Mesendoderm (in vitro differentiated cells): Measurements from ENCODE around the gene TRPM1.
A peak's percentile ranks its signal among the peaks of the same experiment; 100 is the strongest.

ENCODE experiments used
- DNase-seq: peaks from one replicate; pipeline ENCODE4 v3.0.0; 2013
- H2AK5ac ChIP-seq: 2 replicates; pipeline ENCODE4 v1.6.1; 2013; ENCODE audit warnings: low read length, inconsistent platforms
- H2BK120ac ChIP-seq: 2 replicates; pipeline ENCODE4 v1.6.1; 2013; ENCODE audit warnings: low read depth, mild to moderate bottlenecking, low read length, moderate library complexity, mixed read lengths
- H2BK15ac ChIP-seq: replicated peaks from 2 replicates; pipeline ENCODE4 v1.6.1; 2013; ENCODE audit warnings: low read depth, mild to moderate bottlenecking, moderate library complexity
- H2BK5ac ChIP-seq: 2 replicates; pipeline ENCODE4 v1.6.1; 2013; ENCODE audit warnings: low read length, inconsistent platforms
- H3K18ac ChIP-seq: 2 replicates; pipeline ENCODE4 v1.6.1; 2013; ENCODE audit warnings: mild to moderate bottlenecking, low read length, mixed read lengths
- H3K23ac ChIP-seq: one replicate; pipeline ENCODE4 v1.6.1; 2013; ENCODE audit warnings: low read length
- H3K27ac ChIP-seq: 2 replicates; pipeline ENCODE4 v1.5.1; 2013; ENCODE audit warnings: low read depth, mild to moderate bottlenecking, inconsistent platforms, low read length, moderate library complexity
- H3K27me3 ChIP-seq: 2 replicates; pipeline ENCODE4 v1.6.1; 2013; ENCODE audit warnings: low read length, control low read depth, mild to moderate bottlenecking, inconsistent platforms; ENCODE audit not compliant: insufficient read depth, poor library complexity
- H3K36me3 ChIP-seq: 2 replicates; pipeline ENCODE4 v1.6.1; 2013; ENCODE audit warnings: low read length, inconsistent platforms; ENCODE audit not compliant: control insufficient read depth, insufficient read depth
- H3K4ac ChIP-seq: one replicate; pipeline ENCODE4 v1.6.1; 2013; ENCODE audit warnings: low read depth, mild to moderate bottlenecking, low read length, moderate library complexity
- H3K4me1 ChIP-seq: 2 replicates; pipeline ENCODE4 v1.6.1; 2013; ENCODE audit warnings: low read depth, low read length, inconsistent platforms; ENCODE audit not compliant: control insufficient read depth
- H3K4me2 ChIP-seq: 2 replicates; pipeline ENCODE4 v1.6.1; 2013; ENCODE audit warnings: low read length
- H3K4me3 ChIP-seq: 2 replicates; pipeline ENCODE4 v1.5.1; 2013; ENCODE audit warnings: mild to moderate bottlenecking, low read length
- H3K56ac ChIP-seq: one replicate; pipeline ENCODE4 v1.6.1; 2013; ENCODE audit warnings: low read length
- H3K79me1 ChIP-seq: 2 replicates; pipeline ENCODE4 v1.6.1; 2013; ENCODE audit warnings: low read length, inconsistent platforms
- H3K79me2 ChIP-seq: 2 replicates; pipeline ENCODE4 v1.6.1; 2013; ENCODE audit warnings: mild to moderate bottlenecking, low read length; ENCODE audit not compliant: control insufficient read depth, insufficient read depth
- H3K9ac ChIP-seq: 2 replicates; pipeline ENCODE4 v1.6.1; 2013; ENCODE audit warnings: low read length, inconsistent platforms
- H4K5ac ChIP-seq: one replicate; pipeline ENCODE4 v1.6.1; 2013; ENCODE audit warnings: low read length
- H4K8ac ChIP-seq: one replicate; pipeline ENCODE4 v1.6.1; 2013; ENCODE audit warnings: low read depth, mild to moderate bottlenecking, control low read depth, low read length, moderate library complexity
- WGBS: extraction: QIAGEN DNeasy Blood & Tissue Kit; methylation state at CpG from one replicate; pipeline ENCODE4 v1.1.7; 2013; ENCODE audit warnings: low lambda C conversion rate, missing lambda C conversion rate; ENCODE audit not compliant: insufficient coverage; ENCODE audit errors: extremely low coverage; 5-methylcytosine and 5-hydroxymethylcytosine counted together

TRPM1 gene

GRCh38 chr15:30991255-30992235 lies 110.0 kb downstream of the TRPM1 start, which contains the start of gene MTMR10:
Gene MTMR10 (minus strand): TSS chr15:30991628. CDS start chr15:30991506, 122 bp downstream.
- peaks cover 4% of the 10 kb centered on the region for H3K79me2 ChIP-seq
- no CpG with 5 or more reads among the region's 114 CpGs for WGBS
- H3K4me1 ChIP-seq, result no peaks in the 10 kb centered on the region
- peak within 1 kb of the TSS; percentile 87 for H3K4ac ChIP-seq
- DNase-seq, result peak; percentile 88
- H4K8ac ChIP-seq, result no peak within 1 kb of the TSS
- H3K18ac ChIP-seq, result peak within 1 kb of the TSS; percentile 91
- peak within 1 kb of the TSS; percentile 97 for H3K27ac ChIP-seq
- H2BK15ac ChIP-seq, result no peak within 1 kb of the TSS
- H3K9ac ChIP-seq, result peak within 1 kb of the TSS; percentile 84
- no peak within 1 kb of the TSS for H4K5ac ChIP-seq
- peak within 1 kb of the TSS; percentile 83 for H3K4me3 ChIP-seq
- H3K23ac ChIP-seq, result no peak within 1 kb of the TSS
- no peak within 1 kb of the TSS for H2BK120ac ChIP-seq
- H3K79me1 ChIP-seq, result peaks cover 6% of the 10 kb centered on the region
- H3K4me2 ChIP-seq, result peak within 1 kb of the TSS; percentile 76
- no peak within 1 kb of the TSS for H2AK5ac ChIP-seq
- peak within 1 kb of the TSS; percentile 63 for H2BK5ac ChIP-seq
- peak within 1 kb of the TSS; percentile 94 for H3K56ac ChIP-seq
- H3K27me3 ChIP-seq, result no peaks in the 10 kb centered on the region
- no peaks in the 10 kb centered on the region for H3K36me3 ChIP-seq

GRCh38 chr15:30990446-30991254 lies 110.9 kb downstream of the TRPM1 start:
- H3K4me3 ChIP-seq, result peak overlapping the region; percentile 83
- peak overlapping the region; percentile 76 for H3K4me2 ChIP-seq
- H3K36me3 ChIP-seq, result no peaks in the 10 kb centered on the region
- H2AK5ac ChIP-seq, result no peak overlapping the region
- H2BK5ac ChIP-seq, result no peak overlapping the region
- H2BK120ac ChIP-seq, result no peak overlapping the region
- no peaks in the 10 kb centered on the region for H3K27me3 ChIP-seq
- H3K56ac ChIP-seq, result peak overlapping the region; percentile 94
- no peak overlapping the region for H4K8ac ChIP-seq
- H3K23ac ChIP-seq, result no peak overlapping the region
- H4K5ac ChIP-seq, result no peak overlapping the region
- no CpG with 5 or more reads among the region's 24 CpGs for WGBS
- peak overlapping the region; percentile 91 for H3K18ac ChIP-seq
- peaks cover 6% of the 10 kb centered on the region for H3K79me1 ChIP-seq
- peak overlapping the region; percentile 97 for H3K27ac ChIP-seq
- H2BK15ac ChIP-seq, result no peak overlapping the region
- H3K4ac ChIP-seq, result peak overlapping the region; percentile 87
- DNase-seq, result no peak
- H3K9ac ChIP-seq, result peak overlapping the region; percentile 84
- no peaks in the 10 kb centered on the region for H3K4me1 ChIP-seq
- peaks cover 4% of the 10 kb centered on the region for H3K79me2 ChIP-seq

GRCh38 chr15:30990036-30990435 lies 111.5 kb downstream of the TRPM1 start:
- no peak overlapping the region for H2AK5ac ChIP-seq
- H3K18ac ChIP-seq, result no peak overlapping the region
- no peak overlapping the region for H3K4me3 ChIP-seq
- no peak overlapping the region for H2BK120ac ChIP-seq
- H3K79me2 ChIP-seq, result peaks cover 4% of the 10 kb centered on the region
- no peak overlapping the region for H4K5ac ChIP-seq
- no peak overlapping the region for H3K27ac ChIP-seq
- peak overlapping the region; percentile 27 for H3K56ac ChIP-seq
- H3K4me2 ChIP-seq, result peak overlapping the region; percentile 5
- H3K23ac ChIP-seq, result no peak overlapping the region
- DNase-seq, result peak; percentile 13
- no peak overlapping the region for H3K4ac ChIP-seq
- no peaks in the 10 kb centered on the region for H3K27me3 ChIP-seq
- peaks cover 6% of the 10 kb centered on the region for H3K79me1 ChIP-seq
- H4K8ac ChIP-seq, result no peak overlapping the region
- WGBS, result no CpG with 5 or more reads among the region's 2 CpGs
- no peak overlapping the region for H2BK15ac ChIP-seq
- H3K36me3 ChIP-seq, result no peaks in the 10 kb centered on the region
- no peak overlapping the region for H2BK5ac ChIP-seq
- no peaks in the 10 kb centered on the region for H3K4me1 ChIP-seq
- no peak overlapping the region for H3K9ac ChIP-seq

GRCh38 chr15:30985081-30985531 lies 116.4 kb downstream of the TRPM1 start:
- H2BK120ac ChIP-seq, result no peak overlapping the region
- H2BK15ac ChIP-seq, result no peak overlapping the region
- H4K5ac ChIP-seq, result no peak overlapping the region
- no peak overlapping the region for H3K56ac ChIP-seq
- no peaks in the 10 kb centered on the region for H3K36me3 ChIP-seq
- no peak overlapping the region for H3K23ac ChIP-seq
- H3K79me1 ChIP-seq, result peaks cover 8% of the 10 kb centered on the region
- H4K8ac ChIP-seq, result no peak overlapping the region
- H3K9ac ChIP-seq, result no peak overlapping the region
- H3K4me2 ChIP-seq, result no peak overlapping the region
- H3K4me3 ChIP-seq, result no peak overlapping the region
- H2AK5ac ChIP-seq, result no peak overlapping the region
- H3K18ac ChIP-seq, result no peak overlapping the region
- H3K27ac ChIP-seq, result no peak overlapping the region
- no peaks in the 10 kb centered on the region for H3K27me3 ChIP-seq
- DNase-seq, result no peak
- H3K4ac ChIP-seq, result no peak overlapping the region
- H3K79me2 ChIP-seq, result peaks cover 4% of the 10 kb centered on the region
- no peak overlapping the region for H2BK5ac ChIP-seq
- no peaks in the 10 kb centered on the region for H3K4me1 ChIP-seq
- no CpG with 5 or more reads among the region's 3 CpGs for WGBS

- no peak overlapping the region for H3K56ac ChIP-seq
- H3K27ac ChIP-seq, result no peak overlapping the region
- H4K5ac ChIP-seq, result no peak overlapping the region
- H4K8ac ChIP-seq, result no peak overlapping the region
- no peak overlapping the region for H3K9ac ChIP-seq
- H2AK5ac ChIP-seq, result no peak overlapping the region
- peaks cover 1% of the 10 kb centered on the region for H3K79me2 ChIP-seq
- no peak overlapping the region for H2BK5ac ChIP-seq
- no peak overlapping the region for H2BK120ac ChIP-seq
- no peak overlapping the region for H3K18ac ChIP-seq
- no peaks in the 10 kb centered on the region for H3K27me3 ChIP-seq
- H3K4me1 ChIP-seq, result no peaks in the 10 kb centered on the region
- no peak overlapping the region for H3K23ac ChIP-seq
- peaks cover 7% of the 10 kb centered on the region for H3K79me1 ChIP-seq
- no peak overlapping the region for H3K4ac ChIP-seq
- H3K36me3 ChIP-seq, result no peaks in the 10 kb centered on the region
- no CpG with 5 or more reads among the region's 6 CpGs for WGBS
- H3K4me3 ChIP-seq, result no peak overlapping the region
- H3K4me2 ChIP-seq, result no peak overlapping the region
- DNase-seq, result no peak
- H2BK15ac ChIP-seq, result no peak overlapping the region
These were observed 117.0 kb downstream of the TRPM1 start for GRCh38 chr15:30984542-30984941.
